Stimulated activated CD4-positive, alpha-beta T cell treated with anti-CD3 and anti-CD28 coated beads, Interleukin-12 subunit alpha, Interleukin-12 subunit beta, amount 100 ng/mL, for 4 hours (primary cell): ENCODE measurements around the gene CACNG3.
A peak's percentile ranks its signal among the peaks of the same experiment; 100 is the strongest.
"Not testable (repeated sequence)": the region's sequence is repeated elsewhere in the genome, so short reads cannot be mapped to it uniquely, and the experiment has no call there.

Source experiments
- DNase-seq: peaks from one replicate; pipeline ENCODE4 v3.0.0-alpha.2; 2020

The CACNG3 gene

DNA sequence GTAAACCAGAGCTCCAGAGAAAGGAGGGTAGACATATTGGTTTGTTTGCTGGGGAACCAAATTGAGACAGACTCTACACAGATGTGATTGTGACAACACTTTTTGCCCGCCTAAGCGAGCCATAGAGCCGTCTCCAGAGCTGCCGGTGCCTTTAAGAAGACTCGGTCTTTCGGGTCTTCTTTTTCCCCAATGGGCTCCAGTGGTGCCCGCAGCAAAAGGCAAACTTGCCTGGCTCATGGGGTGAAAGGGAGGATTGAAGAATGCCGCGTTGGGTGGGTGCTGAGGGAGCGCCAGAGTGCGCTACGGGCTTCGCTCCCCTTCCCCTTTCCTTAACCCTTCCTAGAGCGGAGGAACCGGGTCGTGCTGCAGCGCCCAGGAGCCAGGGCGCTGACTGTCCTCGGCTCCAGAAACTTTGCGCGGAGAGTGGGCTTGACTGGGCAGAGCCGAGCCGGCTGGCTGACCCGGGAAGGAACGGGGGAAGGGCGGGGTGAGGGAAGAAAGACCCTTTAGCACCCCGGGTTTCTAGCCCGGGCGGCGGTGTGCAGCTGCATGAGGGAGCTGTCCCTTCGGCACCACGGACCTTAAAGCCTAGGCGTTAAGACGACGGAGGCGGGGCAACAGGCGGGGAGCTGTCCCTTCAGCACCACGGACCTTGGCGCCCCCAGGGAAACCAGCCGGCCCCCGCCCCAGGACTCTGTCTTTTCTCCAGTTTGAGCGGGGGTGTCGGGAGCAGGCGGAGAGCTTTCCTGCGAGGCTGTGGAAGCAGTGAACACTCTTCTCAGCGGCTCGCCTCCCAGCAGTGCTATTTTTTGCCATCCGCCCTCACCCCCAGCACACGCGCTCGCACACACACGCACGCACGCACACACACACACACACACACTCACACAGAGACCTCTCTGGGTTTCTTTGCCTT is at the start of gene CACNG3:
TSS of gene CACNG3 (plus strand) at position 880 of the 916 bp plus-strand sequence. CDS start 420 bp downstream, outside the sequence.
- peak; percentile 38 for DNase-seq

GRCh38 chr16:24206926-24207325 is 49.2 kb upstream of the CACNG3 start:
- no peak for DNase-seq

DNA sequence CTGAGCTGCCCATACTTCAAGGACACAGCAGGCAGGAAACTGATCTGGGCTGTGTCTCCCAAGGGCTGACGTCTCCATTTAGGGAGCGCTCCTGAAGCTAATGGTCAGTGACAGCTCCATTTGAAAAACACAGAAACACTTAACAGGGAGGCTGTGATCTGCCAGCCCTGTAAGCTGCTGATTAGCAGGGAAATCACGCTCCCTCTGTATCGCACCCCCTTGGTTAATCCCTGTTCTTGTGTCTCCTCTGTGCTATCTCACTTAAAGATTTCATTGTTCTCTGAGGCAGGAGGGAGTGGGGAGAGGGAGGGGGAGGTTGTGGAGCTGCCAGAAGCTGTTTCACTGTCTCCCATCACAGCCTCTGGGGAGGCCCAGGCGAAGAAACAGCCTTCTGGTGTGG is 47.4 kb upstream of the CACNG3 start:
- DNase-seq, result no peak

DNA sequence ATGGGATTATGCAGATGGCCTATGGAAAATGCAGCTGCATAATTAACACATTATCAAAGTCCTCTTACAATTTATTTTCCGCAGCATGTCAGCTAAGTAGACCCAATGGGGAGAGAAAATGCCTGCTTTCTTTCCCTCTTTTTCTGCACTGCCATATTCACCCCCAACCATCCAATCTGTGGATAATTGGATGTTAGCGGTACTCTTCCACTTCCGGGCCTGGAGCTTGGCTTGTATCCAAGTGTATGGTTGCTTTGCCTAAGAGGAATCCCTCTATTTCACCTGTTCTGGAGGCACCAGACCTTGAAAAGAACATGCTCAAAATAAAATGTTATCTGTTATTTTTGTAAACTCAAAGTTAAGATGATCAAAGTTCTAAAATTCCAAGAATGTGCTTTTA is 41.1 kb upstream of the CACNG3 start:
- no peak for DNase-seq

GRCh38 chr16:24216961-24217360 is 39.2 kb upstream of the CACNG3 start:
- DNase-seq, result no peak

DNA sequence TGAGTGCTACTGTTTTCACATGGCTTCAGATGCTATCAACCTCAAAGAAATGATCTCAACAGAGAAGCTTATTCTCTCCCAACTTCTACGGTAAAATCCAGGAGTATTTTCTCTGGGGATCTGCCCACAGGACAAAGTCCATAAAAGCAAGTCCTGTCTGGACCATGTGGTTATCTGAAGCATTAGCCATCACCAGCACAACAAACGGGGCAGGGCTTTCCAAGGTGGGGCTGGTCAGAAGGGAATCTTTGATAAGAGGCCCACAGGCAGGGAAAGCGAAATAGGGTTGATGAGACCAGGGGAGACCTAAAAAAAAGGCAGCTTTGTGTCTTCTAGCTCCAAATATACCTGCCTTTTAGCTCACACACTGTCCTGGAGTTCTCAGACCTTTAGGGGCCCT is 38.7 kb upstream of the CACNG3 start:
- DNase-seq, result no peak

- DNase-seq, result no peak
Observed at GRCh38 chr16:24218299-24218698, 37.8 kb upstream of the CACNG3 start.

DNA sequence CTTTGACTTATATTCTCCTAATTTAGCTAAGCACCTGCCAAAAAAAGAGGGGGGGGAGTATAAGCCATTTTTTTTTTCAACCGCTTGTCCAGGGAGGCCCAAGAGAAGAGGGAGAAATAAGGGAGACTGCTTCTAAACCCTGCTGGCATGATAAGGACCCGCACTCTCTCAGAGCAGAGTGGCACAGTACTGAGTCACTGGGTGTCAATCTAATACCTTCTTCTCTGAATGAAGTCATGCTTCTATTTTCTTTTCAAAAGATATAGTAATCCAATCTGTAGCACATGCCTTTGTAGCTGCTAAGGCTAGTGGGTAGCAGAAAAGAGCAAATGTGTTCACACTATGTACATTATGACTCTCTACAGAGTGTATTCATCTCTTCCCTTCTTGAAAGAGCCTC is 34.9 kb upstream of the CACNG3 start:
- no peak for DNase-seq

GRCh38 chr16:24228514-24228913 is 27.6 kb upstream of the CACNG3 start:
- DNase-seq, result no peak

DNA sequence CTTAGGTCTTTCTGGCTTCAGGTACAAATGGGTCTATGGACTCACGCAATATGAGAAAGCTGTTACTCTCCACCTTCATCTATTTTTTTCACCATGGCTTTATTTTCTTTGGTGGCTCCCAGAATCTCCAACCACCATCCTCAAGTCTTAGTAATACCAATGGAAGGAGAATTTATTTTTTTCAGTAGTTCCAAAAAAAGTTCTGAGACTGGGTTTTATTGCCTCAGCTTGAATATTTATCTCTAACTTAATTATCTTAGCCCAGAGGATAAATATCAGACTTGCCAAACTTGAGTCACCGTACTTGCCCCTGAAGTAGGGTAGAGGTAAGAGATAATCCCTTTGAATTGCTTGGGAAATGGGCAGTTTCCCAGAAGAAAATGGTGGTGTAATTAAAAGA is 23.2 kb upstream of the CACNG3 start:
- no peak for DNase-seq

GRCh38 chr16:24234737-24235136 is 21.4 kb upstream of the CACNG3 start:
- DNase-seq, result no peak

GRCh38 chr16:24235806-24236205 is 20.3 kb upstream of the CACNG3 start:
- DNase-seq, result no peak

DNA sequence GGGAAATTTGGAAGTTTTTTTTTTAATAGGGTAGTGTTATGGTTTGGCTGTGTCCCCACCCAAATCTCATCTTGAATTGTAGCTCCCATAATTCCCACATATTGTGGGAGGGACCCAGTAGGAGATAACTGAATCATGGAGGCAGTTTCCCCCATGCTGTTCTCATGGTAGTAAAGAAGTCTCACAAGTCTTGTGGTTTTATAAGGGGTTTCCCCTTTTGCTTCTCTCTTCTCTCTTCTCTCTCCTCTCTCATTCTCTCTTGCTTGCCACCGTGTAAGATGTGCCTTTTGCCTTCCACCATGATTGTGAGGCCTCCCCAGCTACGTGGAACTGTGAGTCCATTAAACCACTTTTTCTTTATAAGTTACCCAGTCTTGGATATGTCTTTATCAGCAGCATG is 17.3 kb upstream of the CACNG3 start:
- not testable (repeated sequence) for DNase-seq

DNA sequence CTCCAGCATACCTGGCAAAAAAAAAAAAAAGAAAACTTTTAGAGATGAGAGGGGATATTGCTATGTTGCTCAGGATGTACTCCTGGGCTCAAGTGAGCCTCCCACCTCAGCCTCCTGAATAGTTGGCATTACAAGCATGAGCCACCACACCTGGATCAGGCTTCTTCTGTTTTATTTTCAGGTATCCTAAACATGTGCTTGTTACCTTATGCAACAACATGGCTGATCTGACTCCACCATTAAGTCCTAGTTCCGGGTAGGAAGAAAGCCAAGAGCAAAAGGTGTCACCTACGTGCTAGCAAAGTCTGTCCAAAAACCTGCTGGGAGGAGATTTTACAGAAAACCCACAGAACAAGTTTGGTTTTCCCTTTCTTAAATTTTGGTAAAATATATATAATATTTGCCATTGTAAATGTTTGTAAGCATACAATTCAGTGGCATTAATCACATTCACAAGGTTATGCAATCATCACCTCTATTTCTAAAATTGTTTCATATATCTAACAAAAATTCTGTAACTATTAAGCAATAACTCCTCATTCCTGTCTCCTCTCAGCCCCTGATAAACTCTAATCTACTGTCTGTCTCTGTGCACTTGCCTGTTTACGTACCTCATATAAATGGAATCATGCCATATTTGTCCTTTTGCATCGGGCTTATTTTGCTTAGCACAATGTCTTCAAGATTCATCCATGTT is 9.1 kb upstream of the CACNG3 start:
- DNase-seq, result no peak

DNA sequence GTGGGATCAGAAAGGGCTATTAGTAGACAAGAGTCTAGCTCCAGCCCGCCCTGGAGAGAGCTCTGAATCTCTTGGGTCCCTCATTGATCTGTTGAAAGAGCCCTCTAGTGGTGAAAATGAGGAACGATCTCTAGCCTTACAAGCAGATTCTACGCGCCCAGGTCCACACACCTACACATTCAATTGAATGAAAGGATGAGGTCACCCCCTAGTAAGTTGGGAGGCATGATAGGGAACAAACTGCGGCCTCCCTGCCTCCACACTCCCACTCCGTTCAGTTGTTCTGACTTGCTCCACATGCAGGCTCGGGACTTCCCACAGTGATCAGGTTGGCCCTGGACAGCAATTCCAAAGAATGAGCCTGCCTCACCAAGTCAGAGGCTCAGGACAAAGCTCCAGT is 2.9 kb upstream of the CACNG3 start:
- peak; percentile 14 for DNase-seq

DNA sequence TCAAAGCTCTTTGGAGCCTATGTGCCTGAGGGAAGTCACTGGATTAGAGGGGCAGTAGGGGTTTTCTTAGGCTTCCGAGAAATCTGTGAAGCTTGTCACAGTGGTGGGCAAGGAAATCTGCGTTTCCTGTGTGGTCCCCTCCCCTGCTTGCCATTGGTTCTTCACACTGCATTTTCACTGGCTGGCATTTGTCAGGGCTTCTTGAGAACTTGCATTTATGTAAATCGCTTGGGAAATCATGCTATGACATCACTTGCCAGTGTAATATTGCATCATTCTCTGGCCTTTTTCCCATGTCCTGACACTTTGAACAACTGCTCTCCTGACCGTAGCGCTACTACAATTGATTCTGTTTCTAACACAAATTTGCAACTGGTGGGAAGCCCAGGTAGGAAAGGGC is 1.8 kb downstream of the CACNG3 start:
- no peak for DNase-seq

DNA sequence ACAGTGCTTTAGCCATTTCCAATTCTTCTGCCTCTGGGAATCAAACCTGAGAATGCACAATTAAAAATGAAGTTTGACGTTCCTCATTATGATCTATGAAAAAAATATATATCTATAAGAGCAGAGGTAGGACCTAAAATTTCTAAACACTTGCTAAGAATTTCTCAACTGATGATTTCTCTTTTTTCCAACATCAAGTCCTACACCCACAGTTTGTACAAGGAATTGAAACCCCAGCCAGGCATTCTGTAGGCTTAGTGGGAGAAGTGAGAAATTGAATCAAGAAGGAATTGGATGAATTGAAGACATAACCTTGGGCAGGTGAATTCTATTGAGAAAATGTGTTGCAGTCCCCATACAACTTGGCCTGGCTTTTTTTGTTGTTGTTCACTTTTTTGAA is 2.7 kb downstream of the CACNG3 start:
- no peak for DNase-seq

DNA sequence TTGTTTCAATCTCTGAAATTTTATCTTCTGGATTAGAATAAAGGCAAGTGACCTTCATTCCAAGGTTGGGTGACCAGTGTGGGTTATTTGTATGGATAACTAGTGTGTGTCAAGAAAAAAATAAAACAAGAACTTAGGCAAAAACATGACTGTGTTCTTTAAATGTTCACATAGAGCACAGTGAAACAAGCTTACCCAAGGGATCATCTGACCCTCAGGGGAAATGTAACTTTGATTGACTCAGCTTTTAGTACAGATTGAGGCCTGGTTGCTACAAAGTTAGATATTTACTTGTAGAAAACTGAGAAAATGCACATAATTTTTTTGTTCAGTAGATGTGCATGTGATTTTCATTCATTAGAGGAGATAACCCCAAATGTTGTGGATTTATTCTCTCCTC is 6.7 kb downstream of the CACNG3 start:
- DNase-seq, result no peak

- no peak for DNase-seq
Observed at GRCh38 chr16:24270721-24271442, 14.7 kb downstream of the CACNG3 start.

GRCh38 chr16:24272379-24272778 is 16.2 kb downstream of the CACNG3 start:
- no peak for DNase-seq

DNA sequence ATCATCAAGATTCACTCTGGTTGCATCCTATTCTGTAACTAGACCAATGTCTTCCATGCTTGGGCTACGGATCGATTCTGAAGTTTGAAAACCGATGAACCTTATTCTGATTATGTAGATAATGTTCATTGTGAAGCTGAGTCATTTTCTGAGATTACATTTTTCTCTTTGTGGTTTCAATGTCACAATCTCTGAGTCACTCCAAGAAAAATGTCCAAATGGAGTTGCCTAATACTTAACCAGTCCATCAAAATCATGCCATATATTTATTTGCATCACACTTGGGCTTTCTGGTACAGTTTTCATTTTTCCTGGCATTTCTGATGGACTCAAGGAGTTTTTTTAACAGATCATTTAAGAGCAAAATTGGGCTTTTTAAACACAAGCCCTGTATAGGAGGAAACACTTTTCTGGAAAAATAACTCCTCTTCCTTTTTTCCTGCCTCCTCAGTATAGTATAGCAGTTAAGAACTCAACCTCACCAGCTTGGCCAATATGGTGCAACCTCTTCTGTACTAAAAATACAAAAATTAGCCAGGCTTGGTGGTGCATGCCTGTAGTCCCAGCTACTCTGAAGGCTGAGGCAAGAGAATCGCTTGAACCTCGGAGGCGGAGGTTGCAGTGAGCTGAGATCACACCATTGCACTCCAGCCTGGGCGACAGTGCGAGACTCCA is 17.5 kb downstream of the CACNG3 start:
- no peak for DNase-seq

GRCh38 chr16:24275413-24275812 is 19.3 kb downstream of the CACNG3 start:
- no peak for DNase-seq

DNA sequence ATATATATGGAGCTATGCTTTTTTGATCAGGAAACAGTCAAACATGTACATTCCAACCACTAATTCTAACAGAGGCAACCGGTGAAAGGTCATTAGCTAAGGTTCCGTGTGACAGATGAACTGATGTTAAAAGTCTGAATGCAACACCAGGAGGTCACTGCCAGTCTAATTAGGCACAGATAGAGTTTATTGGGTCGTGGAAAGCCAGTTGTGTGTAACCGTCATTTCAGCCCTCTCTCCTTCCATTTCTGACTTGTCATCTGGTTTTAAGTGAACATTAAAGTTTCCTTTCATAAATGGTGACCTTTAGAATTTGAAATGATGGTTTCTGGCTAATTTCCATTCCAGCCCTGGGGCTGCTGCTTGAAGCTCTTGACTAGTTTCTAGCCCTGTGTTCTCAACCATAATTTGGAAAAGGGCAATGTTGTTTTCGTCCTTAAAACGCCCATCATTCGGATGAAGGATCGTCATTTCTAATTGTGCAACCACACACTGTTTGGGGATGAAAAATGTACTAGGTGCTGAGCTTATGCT is 23.9 kb downstream of the CACNG3 start:
- DNase-seq, result no peak
